ENCODE measurements around the gene ANKRD33B.

DNA sequence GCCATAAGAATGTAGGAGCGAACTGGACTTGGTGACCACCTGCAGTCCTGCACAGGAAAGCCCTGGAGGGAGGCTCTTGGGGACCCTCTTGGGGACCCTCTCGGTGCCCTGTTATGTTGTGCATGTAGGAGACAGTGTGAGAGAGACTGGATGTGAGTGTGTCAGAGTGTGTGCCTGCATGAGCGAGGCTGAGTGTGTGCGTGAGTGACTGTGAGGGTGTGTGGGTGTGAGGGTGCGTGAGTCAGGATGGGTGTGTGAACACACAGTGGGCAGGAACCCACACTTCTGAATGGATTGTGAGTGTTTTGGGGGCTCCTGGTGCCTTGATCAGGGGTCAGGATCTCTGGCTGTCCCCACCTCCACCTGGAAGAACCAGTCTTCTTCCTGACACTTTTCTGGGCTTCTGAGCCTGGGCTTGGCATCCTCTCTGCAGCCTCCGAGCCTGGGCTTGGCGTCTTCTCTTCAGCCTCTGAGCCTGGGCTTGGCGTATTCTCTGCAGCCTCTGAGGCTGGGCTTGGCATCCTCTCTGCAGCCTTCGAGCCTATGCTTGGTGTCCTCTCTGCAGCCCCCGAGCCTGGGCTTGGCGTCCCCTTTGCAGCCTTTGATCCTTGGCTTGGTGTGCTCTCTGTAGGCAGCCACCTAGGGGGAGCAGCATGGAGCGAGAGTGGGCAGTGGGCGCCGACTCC is 25.6 kb upstream of the ANKRD33B start:
- TF ChIP-seq NFIC (IDR thresholded peaks at IDR 0.05; ENCODE audit: low read length) = no peak
- no peak for TF ChIP-seq ZNF549 (CRISPR knock-in tag; IDR thresholded peaks at IDR 0.05)
- TF ChIP-seq HDAC2 (CRISPR knock-in tag; IDR thresholded peaks at IDR 0.05) = no peak
- TF ChIP-seq EP300 (IDR thresholded peaks at IDR 0.05; ENCODE audit: low read depth in 2 of 2, low read length in 2 of 2) = no peak
- TF ChIP-seq EP300 (CRISPR knock-in tag; IDR thresholded peaks at IDR 0.05; ENCODE audit: borderline replicate concordance) = no peak
- no peak for TF ChIP-seq ETV6 (CRISPR knock-in tag; conservative IDR thresholded peaks at IDR 0.05)
- TF ChIP-seq, protein P1, sequence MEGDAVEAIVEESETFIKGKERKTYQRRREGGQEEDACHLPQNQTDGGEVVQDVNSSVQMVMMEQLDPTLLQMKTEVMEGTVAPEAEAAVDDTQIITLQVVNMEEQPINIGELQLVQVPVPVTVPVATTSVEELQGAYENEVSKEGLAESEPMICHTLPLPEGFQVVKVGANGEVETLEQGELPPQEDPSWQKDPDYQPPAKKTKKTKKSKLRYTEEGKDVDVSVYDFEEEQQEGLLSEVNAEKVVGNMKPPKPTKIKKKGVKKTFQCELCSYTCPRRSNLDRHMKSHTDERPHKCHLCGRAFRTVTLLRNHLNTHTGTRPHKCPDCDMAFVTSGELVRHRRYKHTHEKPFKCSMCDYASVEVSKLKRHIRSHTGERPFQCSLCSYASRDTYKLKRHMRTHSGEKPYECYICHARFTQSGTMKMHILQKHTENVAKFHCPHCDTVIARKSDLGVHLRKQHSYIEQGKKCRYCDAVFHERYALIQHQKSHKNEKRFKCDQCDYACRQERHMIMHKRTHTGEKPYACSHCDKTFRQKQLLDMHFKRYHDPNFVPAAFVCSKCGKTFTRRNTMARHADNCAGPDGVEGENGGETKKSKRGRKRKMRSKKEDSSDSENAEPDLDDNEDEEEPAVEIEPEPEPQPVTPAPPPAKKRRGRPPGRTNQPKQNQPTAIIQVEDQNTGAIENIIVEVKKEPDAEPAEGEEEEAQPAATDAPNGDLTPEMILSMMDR (CRISPR knock-in tag; IDR thresholded peaks at IDR 0.05) = no peak
- TF ChIP-seq HNRNPK (IDR thresholded peaks at IDR 0.05; ENCODE audit: low read depth, low read length, poor library complexity, severe bottlenecking) = no peak
- no peak for TF ChIP-seq CC2D1A (CRISPR knock-in tag; IDR thresholded peaks at IDR 0.05)
- no peak for TF ChIP-seq ZSCAN12 (CRISPR knock-in tag; IDR thresholded peaks at IDR 0.05)
- TF ChIP-seq ZFP1 (CRISPR knock-in tag; IDR thresholded peaks at IDR 0.05) = no peak
- no peak for TF ChIP-seq MYC (CRISPR knock-in tag; IDR thresholded peaks at IDR 0.05; ENCODE audit: borderline replicate concordance)
